Right lobe of liver (tissue), 6 donors: ENCODE measurements around the gene ANKRD11. TPM values are rescaled to one million over a fixed set of nuclear protein-coding genes. Genes with fewer than 3 reads are reported as not detected.
"Not testable (repeated sequence)": the region's sequence is repeated elsewhere in the genome, so short reads cannot be mapped to it uniquely, and the experiment has no call there.

Experiments
- ATAC-seq, 4 donors: fragments of 200-7000 bp; cut with Tn5 transposase; one replicate each; pipeline ENCODE4 v1.9.1; 2020; ENCODE audit warnings: mild to moderate bottlenecking in 4 of 4, moderate library complexity in 4 of 4
- DNase-seq, 3 donors: peaks; one replicate each; pipeline ENCODE4 v3.0.0-alpha.2; 2020
- H3K27ac ChIP-seq, 3 donors: fragments of 200-600 bp; one replicate each; pipeline ENCODE4 v1.8.0; 2022
- H3K27me3 ChIP-seq, 2 donors: fragments of 200-600 bp; one replicate each; pipeline ENCODE4 v1.8.0; 2022
- H3K36me3 ChIP-seq, 4 donors: fragments of 200-600 bp; sonication (generic) in 1 of 4; one replicate each; pipeline versions ENCODE4 v1.5.1 to v1.8.0; 2017 to 2022; ENCODE audit warnings: control low read depth in 1 of 4
- H3K4me1 ChIP-seq, 4 donors: fragments of 200-600 bp; sonication (generic) in 1 of 4; one replicate each; pipeline versions ENCODE4 v1.5.1 to v1.8.0; 2017 to 2022; ENCODE audit warnings: control low read depth in 1 of 4
- H3K4me3 ChIP-seq, 3 donors: fragments of 200-600 bp; one replicate each; pipeline ENCODE4 v1.8.0; 2022
- H3K9me3 ChIP-seq, 4 donors: fragments of 200-600 bp; sonication (generic) in 1 of 4; one replicate each; pipeline versions ENCODE4 v1.5.1 to v1.8.0; 2017 to 2022; ENCODE audit warnings: control low read depth in 1 of 4
- POLR2A ChIP-seq: fragments of 450-650 bp; IDR thresholded peaks from one replicate; pipeline ENCODE4 v1.6.1; 2017; ENCODE audit warnings: antibody characterized with exemption, mild to moderate bottlenecking
- WGBS: methylation state at CpG from one replicate; pipeline ENCODE4 v1.1.6; 2018; ENCODE audit warnings: low coverage, low lambda C conversion rate; ENCODE audit not compliant: insufficient coverage; ENCODE audit errors: missing lambda C conversion rate; 5-methylcytosine and 5-hydroxymethylcytosine counted together
- intact Hi-C, 2 donors: fragments of 100-400 bp; cut with DNase I; formaldehyde crosslinking; loops; one replicate each; pipeline versions ENCODE4 v1.11.2 to v1.14.1; 2022
- total RNA-seq, 6 experiments: library from RNA; depleted of rRNA in 2 of 6; stranded (reverse); fragments of >200 nt in 2 of 6; fragmentation: NEBNext Ultra II Directional in 3 of 6; extraction: Animal tissue kit (Norgen Biotek cat#: 25700) in 3 of 6; gene quantifications; one replicate each; pipeline versions ENCODE4 v1.1.0 to v1.2.4, GENCODE V29; 2016 to 2023
- TF ChIP-seq, protein P1 (sequence below), 4 donors: fragments of 200-600 bp in 3 of 4; fragments of 450-650 bp in 1 of 4; IDR thresholded peaks; one replicate each; pipeline versions ENCODE4 v1.5.1 to v1.8.0; 2016 to 2022; ENCODE audit warnings: antibody characterized with exemption in 4 of 4, mild to moderate bottlenecking in 2 of 4
- donor health status: DM: no; HTN: yes; CAD: no.
- donor health status: DM: no; HTN: no; CAD: no.
- donor health status: DM: no; HTN: no; CAD: no.
- donor health status: DM: no; HTN: yes; CAD: no.
- donor health status: DM: no; HTN: yes; CAD: no.

The ANKRD11 gene
- total RNA-seq, 6 experiments from 2014 or later: 26.2 to 65.8 (median 41.6) TPM

DNA sequence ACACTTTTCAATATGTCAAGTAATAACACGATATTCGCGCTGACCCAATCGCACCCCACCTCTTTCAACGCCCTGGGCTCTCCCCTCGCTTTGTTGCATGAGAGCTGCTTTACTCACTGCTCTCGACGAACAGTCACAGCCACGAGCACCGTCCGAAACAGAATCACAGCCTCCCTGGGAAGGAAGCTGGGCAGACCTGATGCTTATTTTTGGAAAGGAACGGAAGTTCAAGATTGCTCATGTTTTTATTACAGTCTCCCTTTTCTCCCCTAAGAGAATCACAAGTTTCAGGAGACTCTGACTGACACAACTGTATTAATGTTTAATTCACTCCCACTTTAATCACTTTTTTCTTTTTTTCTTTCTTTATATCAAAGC, 67.8 kb downstream of the ANKRD11 start:
- no peaks in the 10 kb centered on the region for H3K36me3 ChIP-seq
- no peaks in the 10 kb centered on the region for H3K9me3 ChIP-seq
- no peak overlapping the region for H3K27ac ChIP-seq
- ATAC-seq (peak in 2 of 4 donors; percentile 19 to 22), DNase-seq (no peak)
- intact Hi-C loops: no loop called here
- 49% methylated on average over 12 of the region's 12 CpGs for WGBS
- TF ChIP-seq, protein P1, sequence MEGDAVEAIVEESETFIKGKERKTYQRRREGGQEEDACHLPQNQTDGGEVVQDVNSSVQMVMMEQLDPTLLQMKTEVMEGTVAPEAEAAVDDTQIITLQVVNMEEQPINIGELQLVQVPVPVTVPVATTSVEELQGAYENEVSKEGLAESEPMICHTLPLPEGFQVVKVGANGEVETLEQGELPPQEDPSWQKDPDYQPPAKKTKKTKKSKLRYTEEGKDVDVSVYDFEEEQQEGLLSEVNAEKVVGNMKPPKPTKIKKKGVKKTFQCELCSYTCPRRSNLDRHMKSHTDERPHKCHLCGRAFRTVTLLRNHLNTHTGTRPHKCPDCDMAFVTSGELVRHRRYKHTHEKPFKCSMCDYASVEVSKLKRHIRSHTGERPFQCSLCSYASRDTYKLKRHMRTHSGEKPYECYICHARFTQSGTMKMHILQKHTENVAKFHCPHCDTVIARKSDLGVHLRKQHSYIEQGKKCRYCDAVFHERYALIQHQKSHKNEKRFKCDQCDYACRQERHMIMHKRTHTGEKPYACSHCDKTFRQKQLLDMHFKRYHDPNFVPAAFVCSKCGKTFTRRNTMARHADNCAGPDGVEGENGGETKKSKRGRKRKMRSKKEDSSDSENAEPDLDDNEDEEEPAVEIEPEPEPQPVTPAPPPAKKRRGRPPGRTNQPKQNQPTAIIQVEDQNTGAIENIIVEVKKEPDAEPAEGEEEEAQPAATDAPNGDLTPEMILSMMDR (IDR thresholded peaks at IDR 0.05): no peak
- no peak for TF ChIP-seq POLR2A
- no peak overlapping the region for H3K4me3 ChIP-seq
- H3K27me3 ChIP-seq: no peaks in the 10 kb centered on the region
- peaks cover 0 to 55% (median 19%) of the 10 kb centered on the region in 4 donors for H3K4me1 ChIP-seq

GRCh38 chr16:89421300-89421699, 69.1 kb downstream of the ANKRD11 start:
- H3K27ac ChIP-seq, H3K27me3 ChIP-seq, DNase-seq, ATAC-seq, H3K9me3 ChIP-seq, H3K36me3 ChIP-seq, H3K4me3 ChIP-seq, intact Hi-C loops: not testable (repeated sequence)
- H3K4me1 ChIP-seq: peaks cover 0 to 65% (median 25%) of the 10 kb centered on the region in 4 donors
- 95% methylated on average over 9 of the region's 23 CpGs for WGBS

DNA sequence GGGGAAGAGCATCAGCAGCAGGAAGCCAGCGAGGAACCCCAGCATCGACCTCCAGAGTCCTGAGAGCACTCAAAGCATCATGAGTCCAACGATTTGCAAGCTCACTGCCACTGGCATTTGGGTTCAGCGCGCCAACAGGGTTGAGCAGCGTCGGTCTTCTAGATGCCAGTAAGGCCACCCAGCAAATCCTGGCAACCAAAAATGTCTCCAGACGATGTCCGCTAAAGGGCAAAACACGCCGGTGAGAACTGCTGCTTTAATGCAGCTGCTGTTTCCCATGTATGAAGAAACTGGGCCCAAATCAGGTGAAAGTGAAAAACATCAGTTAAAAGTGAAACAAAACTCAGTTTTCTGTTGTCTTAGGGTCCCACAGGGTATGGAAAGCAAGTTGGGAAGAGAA, 70.2 kb downstream of the ANKRD11 start:
- intact Hi-C loops: no loop called here
- Histone ChIP-seq H3K27me3 (no peaks in the 10 kb centered on the region), H3K36me3 (no peaks in the 10 kb centered on the region), H3K4me1 (peaks cover 0 to 68% (median 28%) of the 10 kb centered on the region in 4 donors), H3K4me3 (no peak overlapping the region), H3K27ac (no peak overlapping the region), H3K9me3 (no peaks in the 10 kb centered on the region)
- TF ChIP-seq POLR2A: no peak
- TF ChIP-seq, protein P1 (IDR thresholded peaks at IDR 0.05): no peak
- 59% methylated on average over 4 of the region's 11 CpGs for WGBS
- ATAC-seq (no peak), DNase-seq (no peak)

DNA sequence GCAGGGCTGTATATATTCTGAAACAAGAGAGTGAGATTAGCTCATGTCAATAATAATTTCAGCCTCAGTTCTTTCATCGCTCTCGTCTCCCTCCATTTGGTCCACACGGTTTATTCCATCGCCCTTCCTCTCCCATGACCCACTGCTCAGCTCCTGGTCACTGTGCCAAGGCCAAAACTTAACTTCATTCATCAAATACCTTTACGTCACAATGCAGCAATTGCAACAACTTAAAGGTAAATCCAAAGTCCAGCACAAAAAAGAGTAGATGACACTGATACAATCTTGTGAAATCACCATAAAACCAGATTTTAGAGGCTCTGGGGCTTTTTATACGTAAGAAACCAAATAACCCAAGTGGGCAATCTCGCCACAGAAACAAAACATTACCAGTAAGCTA, 72.0 kb downstream of the ANKRD11 start:
- H3K9me3 ChIP-seq: no peaks in the 10 kb centered on the region
- H3K27me3 ChIP-seq: no peaks in the 10 kb centered on the region
- H3K4me1 ChIP-seq: peaks cover 0 to 70% (median 38%) of the 10 kb centered on the region in 4 donors
- ATAC-seq (peak; percentile 62 to 68 (median 64)), DNase-seq (peak in 1 of 3 donors; percentile 77)
- no peak overlapping the region for H3K4me3 ChIP-seq
- H3K36me3 ChIP-seq: no peaks in the 10 kb centered on the region
- peak overlapping the region in 2 of 3 donors; percentile 67 to 80 for H3K27ac ChIP-seq
- no peak for TF ChIP-seq POLR2A
- TF ChIP-seq, protein P1 (IDR thresholded peaks at IDR 0.05): no peak
- WGBS: 34% methylated on average over 7 of the region's 7 CpGs
- intact Hi-C loops: no loop called here

GRCh38 chr16:89417352-89417751, 73.0 kb downstream of the ANKRD11 start:
- peak overlapping the region in 2 of 3 donors; percentile 57 to 80 for H3K27ac ChIP-seq
- no peaks in the 10 kb centered on the region for H3K27me3 ChIP-seq
- peak; percentile 68 to 78 (median 72) for ATAC-seq
- no peak overlapping the region for H3K4me3 ChIP-seq
- H3K36me3 ChIP-seq: no peaks in the 10 kb centered on the region
- no peaks in the 10 kb centered on the region for H3K9me3 ChIP-seq
- TF ChIP-seq, protein P1 (IDR thresholded peaks at IDR 0.05): no peak
- no peak for TF ChIP-seq POLR2A
- intact Hi-C loops: no loop called here
- peak; percentile 56 to 87 (median 84) for DNase-seq
- WGBS: 31% methylated on average over 2 of the region's 7 CpGs
- peaks cover 0 to 70% (median 38%) of the 10 kb centered on the region in 4 donors for H3K4me1 ChIP-seq
